Measurements from ENCODE around the gene ARHGAP15.
A peak's percentile ranks its signal among the peaks of the same experiment; 100 is the strongest.

Gene ARHGAP15

DNA sequence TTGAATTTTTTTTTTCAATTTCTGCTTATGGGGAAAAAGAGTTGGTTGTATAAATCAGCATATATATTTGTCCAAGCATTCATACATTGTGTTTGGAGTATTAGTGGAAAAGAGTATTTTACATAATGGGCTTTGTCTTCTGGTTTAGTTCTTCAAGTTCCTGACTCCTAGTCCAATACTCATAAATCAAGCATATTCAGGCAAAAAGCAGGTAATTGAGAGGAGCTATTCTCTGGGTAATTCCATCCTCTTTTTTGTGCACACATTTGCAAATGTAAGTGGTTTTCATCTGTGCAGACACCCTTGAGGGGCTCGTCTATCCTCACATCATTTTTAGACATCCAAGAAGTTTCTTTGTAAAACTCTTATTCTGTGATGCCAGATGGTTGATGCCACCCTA lies 337.2 kb downstream of the ARHGAP15 start:
- no peak for DNase-seq

DNA sequence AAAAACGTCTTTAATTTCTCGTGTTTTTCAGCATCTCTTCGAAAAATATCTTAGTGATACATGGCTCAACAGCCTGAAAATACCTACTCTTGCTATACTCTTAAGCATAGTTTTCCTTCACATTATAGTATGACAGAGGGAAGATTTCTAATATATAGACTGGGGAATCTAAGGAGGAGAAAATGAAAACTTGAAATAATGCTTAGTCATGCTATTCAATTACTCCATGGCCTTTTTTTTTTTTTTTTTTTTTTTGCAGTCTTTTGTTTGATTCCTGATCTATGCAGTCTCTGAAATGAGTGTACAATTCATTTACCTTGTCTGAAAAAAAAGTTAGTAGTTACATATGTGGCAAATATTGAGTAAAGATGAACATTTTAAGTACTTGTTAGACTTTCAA lies 337.8 kb downstream of the ARHGAP15 start:
- no peak for DNase-seq

DNA sequence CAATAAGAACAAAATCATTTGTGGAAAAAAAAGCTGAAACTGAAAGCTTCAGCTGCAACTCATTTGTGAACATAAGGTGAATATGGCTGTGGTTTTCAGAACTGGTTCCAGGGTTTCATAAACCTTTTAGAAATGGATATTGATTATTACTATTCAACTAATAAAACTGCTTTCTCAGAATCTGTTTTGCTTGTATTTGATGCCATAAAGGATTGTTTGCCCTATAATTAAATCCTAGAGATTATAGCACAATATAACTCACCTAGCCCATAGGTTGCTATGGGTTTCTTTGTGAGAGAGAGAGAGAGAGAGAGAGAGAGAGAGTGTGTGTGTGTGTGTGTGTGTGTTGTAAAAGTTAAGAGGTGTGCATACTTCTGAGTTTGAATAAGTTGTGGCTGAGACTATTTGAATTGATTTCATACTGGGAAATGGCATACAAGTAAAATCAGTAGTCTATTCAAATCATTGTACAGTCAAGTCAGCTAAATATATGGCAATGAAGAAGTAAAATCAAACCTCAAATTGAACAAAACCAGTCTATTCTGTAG lies 339.2 kb downstream of the ARHGAP15 start:
- DNase-seq: peak in 1 of 3 experiments; percentile 25

DNA sequence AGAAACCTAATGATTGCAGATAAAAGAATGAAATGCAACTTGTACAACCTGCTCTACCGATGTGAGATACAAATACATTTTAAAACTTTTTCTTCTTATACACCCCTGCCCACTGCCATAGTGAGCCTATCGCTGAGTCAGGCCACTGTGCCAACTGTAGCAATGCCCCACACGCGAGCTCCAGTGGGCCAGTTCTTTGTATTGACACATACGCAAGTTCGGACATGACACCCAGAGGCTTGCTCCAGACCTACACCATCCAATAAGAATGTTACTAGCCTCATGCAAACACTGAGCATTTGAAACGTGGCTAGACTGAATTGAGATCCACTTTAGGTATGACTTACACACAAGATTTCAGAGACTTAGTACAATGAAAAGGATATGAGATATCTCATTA lies 340.1 kb downstream of the ARHGAP15 start:
- no peak for DNase-seq

DNA sequence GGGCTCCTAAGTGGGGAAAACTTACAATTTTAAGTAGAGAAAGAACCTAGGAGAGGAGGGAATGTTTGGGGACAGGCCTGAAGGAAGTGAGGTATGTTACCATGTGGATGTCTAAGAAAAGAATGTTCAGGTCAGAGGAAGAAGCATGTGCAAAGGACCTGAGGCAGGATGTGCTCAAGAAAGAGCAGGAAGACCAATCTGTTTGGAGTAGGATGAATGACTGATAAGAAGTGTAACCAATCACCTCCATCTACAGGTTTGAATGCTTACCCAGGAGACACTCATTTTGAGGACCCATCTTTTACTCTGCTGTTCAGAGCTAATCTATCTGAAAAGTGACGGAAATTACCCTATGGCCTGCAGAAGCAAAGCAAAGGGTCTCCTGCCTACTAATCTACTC lies 342.3 kb downstream of the ARHGAP15 start:
- DNase-seq: no peak

DNA sequence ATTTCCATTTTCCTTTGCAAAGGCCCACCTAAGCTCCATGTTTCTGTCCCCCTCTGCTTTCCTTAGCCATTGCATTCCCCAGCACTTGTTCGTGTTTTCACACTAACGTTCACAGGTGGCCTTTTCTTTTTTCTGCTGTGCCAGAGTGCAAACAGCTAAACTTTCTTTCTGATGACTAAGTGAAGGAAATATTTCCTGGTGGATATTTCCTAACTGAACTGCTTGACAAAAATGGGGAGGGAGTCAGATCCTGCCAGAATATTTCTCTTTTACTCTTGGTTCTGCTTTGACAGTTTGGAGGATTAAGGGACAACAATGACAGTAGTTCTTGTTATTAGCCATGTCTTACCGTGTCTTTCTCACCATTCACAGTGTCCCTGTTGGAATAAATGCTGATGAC lies 344.0 kb downstream of the ARHGAP15 start:
- no peak for DNase-seq

DNA sequence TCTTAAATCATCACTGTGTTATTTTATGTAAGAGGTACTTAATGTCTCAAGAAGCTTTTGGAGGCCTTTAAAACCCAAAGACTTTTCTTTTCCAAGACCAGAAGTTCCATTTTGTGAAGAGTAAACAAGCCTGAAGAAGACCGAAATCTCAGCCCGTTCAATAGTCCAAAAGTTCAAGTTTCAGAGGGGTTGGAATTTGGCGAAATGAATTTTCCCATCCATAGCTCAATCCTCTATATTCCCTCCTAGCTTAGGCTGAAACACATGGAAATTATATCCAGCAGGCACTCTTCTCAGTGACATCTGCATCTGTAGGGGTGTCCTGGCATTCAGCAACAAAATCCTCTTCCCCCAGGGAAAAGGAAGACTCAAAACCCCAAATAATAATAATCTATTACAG lies 344.6 kb downstream of the ARHGAP15 start:
- DNase-seq: no peak

DNA sequence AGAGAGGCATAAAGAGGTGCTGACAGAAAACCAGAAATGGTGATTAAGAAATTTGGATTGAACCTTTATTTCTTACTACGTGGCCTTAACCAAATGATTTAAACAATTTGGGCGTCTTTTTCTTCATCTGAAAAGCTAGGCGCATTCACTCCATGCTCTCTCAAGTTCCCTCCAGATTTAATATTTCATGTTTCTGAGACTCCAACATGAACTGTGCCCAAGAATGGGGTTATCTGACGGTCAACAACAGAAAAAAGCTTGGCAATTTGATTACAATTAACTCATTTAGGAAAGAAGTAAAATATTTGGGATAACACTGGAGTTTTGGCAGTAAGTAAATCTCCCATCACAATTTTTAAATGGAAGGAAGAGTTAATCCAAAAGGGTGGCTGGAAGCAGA lies 345.4 kb downstream of the ARHGAP15 start:
- no peak for DNase-seq

DNA sequence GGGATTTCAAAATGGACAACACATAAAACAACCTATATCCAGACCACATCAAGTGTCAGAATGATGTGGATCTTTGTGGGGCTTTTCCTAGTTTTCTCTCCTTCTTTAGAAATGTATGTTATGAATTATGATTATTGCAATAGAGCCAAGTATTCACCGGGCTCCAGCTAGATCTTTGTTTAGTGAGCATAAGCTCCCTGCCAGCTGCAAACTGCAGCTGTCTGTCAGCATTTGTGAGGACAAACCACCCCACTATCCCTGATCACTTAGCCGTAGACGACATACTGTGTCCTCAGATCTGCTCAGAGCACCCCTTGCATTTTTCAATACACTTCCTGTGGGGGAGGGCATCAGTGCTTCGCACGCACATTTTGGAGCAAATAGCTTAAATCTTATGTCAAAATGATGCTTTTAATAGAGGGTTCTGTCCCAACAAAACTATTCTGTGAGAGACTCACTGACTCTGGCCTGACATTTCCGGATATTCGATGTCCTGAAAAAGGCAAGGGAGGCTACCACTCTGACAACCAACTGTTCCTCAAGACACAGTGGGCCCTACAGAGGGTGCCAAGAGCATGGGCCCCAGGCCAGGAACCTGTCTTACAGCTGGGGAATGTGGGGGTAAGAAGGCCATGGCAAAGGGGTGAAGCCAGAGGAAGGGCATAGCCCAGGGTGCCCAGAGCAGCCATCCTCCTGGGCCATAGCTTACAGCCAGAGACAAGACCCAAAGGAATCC lies 346.0 kb downstream of the ARHGAP15 start:
- DNase-seq: no peak

DNA sequence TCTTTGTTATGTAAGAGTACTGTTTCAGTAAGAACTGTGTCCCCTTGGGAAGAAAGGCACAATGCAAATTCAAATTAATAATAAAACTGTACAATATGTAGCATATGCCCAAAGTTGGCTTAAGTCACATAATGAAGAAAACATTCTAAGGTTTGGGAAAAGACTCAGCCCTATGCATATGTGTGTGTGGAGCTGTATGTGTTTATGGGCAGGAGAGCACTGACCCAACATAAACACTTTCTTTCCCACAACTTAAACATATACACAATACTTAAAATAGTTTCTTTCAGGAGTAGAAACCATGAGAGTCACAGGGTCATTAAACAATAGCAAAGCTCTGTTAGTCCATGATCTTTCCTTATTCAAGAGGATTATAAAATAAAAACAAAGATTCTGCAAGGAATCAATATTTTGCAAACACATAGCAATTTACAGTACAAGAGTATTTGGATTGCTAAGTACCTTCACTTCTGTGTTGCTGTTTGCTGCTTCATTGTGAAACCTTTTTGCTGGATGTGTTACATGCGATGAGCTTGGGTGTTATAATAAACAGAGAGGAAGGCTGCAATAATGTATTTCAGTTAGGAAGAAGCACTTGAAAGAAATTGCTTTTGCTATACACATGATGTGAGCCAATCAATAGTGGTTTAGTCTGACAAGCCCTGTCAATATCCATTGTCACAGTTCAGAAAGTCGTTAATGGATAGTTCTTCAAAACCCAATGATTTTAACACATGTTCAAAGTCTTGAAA lies 347.3 kb downstream of the ARHGAP15 start:
- DNase-seq: no peak

DNA sequence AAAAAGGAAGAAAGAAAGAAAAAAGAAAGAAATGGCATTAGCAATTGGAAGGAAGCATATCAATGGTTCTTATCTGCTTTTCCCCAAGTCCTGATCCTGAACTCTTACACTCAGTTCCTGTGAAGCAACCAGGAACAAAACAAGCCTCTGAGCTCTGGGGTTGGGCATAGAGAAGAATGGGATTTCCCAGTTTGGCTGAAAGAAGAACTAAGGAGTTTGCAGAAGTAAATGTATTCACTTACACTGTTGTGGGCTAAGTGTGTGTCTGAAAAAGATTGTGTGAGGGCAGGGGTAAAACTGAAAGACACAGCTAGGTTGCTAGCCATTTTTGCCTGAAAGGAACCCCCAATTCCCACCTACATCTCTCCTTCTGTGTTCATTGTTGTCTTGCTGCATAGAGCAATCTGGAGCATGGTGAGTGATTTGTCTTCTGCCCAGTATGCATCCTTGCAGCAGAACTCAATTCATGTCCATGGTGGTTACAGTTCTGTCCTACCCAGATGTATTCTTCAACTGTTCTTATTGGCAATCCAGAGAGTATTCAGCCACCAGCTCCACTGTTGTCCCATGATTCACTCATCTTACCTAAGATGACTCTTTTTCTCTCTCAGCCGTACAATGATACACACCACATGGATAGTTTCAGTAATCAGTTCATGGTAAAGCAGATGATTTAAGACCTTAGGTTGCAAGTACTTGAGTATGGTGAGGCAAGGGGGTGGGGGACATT lies 348.7 kb downstream of the ARHGAP15 start:
- no peak for DNase-seq

DNA sequence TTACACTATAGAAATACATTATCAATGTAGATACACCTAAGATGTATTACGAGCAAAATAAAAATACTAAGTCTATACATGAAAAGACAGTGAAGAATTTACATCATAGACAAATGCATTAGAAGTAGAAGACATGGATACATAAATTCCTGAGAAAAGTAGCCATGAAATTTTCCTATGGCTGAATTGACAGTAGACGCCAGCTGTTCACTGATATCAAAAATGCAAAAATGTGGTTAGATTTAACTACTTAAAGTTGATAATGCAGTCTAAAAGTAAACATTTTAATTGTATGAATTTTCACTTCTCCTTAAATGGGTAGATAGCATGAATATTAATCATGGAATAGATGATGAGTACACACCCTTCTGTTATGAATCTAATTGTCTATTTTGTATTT lies 350.9 kb downstream of the ARHGAP15 start:
- no peak for DNase-seq

DNA sequence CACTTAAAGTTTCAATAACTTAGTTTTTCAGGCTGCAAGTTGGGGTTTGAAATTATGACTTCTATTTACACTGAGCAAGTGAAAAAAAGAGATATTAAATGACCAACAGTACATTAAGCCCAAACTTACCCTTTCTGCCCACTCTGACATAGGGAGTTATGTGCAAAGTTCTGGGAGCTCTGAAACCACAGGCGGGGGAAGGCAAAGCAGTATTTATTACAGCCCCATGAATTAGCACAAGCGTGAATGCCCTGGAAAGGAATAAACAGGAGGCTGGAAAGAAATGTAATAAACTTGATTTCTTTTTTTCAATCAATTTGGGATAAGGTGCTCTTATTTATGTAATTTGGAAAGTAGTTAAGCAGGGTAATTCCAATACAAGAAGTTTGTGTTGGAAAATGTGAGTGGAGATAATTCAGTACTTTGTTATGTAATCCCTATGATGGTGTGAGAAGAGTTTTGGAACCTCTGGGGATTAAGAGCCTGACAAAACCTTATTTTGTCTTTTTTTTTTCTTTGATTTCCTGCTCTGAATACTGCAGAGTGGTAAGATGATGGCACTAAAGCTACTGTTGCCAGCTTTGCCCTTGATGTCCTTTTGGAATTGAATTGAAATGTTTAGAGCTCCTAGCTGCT lies 351.5 kb downstream of the ARHGAP15 start:
- no peak for DNase-seq

DNA sequence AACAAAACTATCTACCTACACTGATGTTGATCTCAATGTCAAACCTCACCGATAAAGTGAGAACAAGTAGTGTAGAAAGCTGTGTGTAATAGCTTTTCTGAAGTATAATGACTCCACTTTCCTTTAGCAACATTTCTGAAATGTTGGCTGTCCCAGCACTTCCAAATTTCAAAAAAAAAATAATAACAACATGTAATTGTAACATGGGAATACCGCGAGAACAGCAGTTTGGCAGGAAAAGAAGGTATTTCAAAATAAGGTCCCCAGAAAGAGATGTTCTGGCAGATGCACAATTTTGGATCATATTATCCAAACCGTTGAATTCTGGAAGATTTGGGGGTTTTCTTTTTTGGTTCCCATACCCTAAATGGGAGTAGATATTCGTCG lies 352.0 kb downstream of the ARHGAP15 start:
- DNase-seq: no peak

DNA sequence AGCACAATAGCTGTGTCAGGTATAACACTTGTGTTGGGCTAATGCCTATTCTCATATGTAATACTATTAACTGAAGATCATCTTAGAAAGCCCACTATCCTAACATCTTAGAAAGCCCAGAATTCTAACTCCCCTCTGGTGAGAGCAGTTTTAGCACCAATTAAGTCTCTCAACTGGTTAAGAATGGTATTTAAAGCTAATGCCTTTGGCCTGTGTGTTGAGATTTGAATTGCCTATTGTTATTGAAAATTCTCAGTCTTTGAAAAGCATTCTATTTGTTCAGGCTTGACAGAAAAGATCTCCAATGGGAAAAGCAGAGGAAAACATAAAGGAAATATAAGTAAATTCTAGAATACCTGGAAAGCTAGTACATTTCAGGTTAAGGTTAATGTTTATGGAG lies 352.5 kb downstream of the ARHGAP15 start:
- DNase-seq: no peak

DNA sequence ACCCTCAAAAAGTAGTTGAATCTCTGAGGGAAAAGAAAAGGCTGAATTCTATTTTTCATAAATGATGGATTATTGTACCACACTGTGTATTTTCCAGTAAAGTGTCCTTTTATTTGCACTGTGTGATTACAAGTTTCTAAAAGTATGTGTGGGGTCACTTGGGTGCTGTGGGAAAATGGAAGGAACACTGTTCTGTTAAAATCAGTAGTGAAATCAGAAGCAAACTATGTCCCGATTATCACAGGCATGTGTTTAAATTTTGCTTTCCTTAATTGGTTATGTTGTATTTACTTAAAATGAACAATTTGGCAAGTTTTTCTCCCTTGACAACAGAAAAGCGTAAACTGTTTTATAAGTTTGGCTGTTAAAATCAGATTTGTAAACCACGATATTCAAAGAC lies 353.1 kb downstream of the ARHGAP15 start:
- DNase-seq: no peak

DNA sequence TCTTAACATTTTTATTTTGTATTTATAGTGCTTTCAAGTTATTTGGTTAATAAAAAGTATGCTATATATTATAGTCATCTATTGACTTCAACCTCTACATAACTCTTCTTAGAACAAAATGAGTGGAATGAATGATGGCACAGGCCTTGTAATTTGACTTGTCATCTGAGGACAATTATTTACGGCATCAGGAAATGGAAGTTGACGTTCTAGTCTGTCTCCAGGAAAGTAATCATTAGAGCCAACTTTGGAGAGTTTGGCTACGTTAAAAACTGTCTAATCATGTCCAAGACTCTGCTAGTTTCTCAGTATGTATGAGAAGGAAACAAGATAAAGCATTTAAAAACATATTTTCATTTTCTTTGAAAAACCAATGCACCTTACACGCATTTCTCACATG lies 353.6 kb downstream of the ARHGAP15 start:
- no peak for DNase-seq

DNA sequence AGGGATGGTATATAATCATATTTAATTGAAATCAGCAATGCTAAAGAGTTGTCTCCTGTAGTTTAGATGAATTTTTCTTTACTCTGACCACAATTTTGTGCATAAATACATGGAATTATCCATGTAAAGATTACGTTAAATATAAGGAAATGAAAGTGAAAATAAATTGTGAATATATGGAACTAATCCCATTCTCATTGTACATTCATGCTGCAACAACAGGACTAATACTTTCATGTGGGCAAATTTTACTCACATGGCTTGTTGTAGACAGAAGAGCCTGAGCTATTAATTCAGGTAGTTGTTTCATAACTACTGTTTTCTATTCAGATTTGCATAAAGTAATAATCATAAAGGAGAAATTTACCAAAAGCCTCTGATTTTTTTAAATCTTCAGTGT lies 357.8 kb downstream of the ARHGAP15 start:
- DNase-seq: no peak

DNA sequence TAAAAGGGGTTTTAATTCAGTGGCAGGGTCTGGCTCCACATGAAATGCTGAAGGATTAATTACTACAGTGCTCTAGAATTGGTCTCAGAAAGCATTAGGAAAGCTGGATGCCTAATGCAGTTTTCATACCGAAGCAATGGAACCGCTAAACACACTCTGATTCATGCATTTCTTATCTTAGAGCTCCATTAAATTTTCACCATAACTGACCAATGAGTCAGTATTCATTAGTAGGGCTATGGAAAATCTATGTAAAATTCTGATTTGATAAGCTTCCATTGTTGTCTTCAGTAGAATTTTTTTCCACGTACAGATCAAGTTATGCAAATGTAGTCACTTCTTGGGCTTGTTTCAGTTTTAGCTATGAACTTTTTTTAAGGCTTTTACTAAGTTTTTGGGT lies 359.9 kb downstream of the ARHGAP15 start:
- DNase-seq: no peak

DNA sequence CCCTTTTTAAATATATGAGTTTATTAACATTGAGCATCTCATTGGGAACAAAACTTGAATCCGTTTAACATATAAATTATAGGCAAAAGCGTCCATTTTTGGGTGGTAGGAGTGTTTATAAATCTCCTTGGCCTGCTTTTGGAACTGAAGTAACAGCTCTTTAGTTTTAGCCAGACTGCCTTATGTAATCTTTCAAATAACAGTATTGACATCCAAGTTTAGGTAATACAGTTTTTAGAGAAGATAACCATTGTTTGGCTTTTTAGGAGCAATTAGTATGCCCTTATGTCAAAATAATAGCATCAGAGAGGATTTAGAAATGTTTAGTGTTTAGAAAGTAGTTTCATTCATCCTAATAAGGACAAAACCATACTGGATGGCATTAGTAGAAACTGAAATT lies 361.9 kb downstream of the ARHGAP15 start:
- no peak for DNase-seq

DNA sequence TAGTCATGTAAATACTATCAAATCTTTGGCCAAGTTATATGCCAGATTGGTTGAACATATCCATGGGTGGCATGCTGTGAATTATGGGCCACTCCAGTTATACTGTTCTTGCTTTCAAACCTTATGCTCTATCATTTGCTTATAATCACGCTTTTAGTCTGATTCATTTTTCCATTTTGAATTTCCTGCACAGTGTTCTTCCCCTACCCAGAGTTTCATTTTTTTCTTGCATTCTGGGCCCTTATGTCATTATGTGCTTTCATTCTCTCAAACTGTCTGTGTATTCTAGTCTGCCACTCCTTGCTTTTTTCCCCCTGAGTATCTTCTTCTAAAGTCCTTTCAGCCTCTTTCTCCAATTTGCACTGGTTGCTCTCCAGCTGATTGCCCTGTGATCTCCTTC lies 364.1 kb downstream of the ARHGAP15 start:
- DNase-seq: no peak

DNA sequence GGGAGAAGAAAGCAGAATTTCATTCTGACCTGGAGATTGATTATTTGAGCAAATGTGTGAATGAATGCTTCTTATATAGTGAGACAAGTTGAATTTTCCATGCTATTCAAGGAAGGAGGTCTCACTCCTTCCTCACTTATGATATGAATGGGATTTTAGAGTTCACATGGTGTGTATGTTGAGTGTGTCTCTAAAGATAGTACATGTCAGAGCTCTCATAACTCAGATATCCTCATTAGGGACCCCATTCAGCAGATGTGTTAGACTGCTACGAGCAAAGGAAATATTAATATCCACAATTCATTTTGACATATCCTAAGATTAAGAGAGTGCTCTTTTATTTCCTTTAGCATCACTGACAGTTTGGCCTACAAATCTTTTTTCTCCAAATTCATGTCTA lies 368.5 kb downstream of the ARHGAP15 start:
- no peak for DNase-seq

DNA sequence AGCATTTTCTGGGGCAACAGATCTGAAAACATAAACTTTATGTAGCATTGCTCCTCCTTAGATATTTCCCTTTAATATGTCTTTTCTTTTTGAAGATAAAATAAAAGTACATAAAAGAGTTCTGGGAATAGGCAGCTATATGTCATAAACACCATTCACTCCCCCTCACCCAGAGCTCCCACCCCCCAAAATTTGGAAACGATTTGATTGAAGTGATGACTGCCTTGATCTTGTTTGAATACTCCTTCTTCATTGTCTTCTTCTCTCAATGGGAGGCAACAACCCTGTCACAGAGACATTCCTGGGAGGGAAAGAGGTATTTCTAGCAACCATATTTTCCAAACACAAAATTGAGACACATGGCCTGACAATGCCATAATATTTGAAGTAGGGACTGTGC lies 369.3 kb downstream of the ARHGAP15 start:
- no peak for DNase-seq

Measured in NCI-H1417 (cell line).